Common myeloid progenitor, CD34-positive (primary cell): ENCODE measurements around the gene PIP5K1C.

Source experiments
- CTCF ChIA-PET: fragments of 350-600 bp; sonication (Branson Sonifier 250); formaldehyde crosslinking; loops from one replicate; lab custom pipeline; 2021; ENCODE audit warnings: antibody characterized with exemption; lab: Charles Lee
- POLR2A ChIA-PET: fragments of 350-600 bp; sonication (Branson Sonifier 250); formaldehyde crosslinking; loops from one replicate; lab custom pipeline; 2021; ENCODE audit warnings: antibody characterized with exemption; lab: Charles Lee
- DNase-seq, 3 donors: peaks; one replicate each; pipeline versions ENCODE4 v3.0.0 to v3.0.0-alpha.2; 2013
- H3K27ac ChIP-seq, 2 experiments: 1 replicate in 1 of 2; 2 replicates in 1 of 2; pipeline ENCODE4 v1.7.0; 2013; ENCODE audit warnings: inconsistent platforms in 2 of 2, low read length in 2 of 2, mild to moderate bottlenecking in 2 of 2, low read depth in 1 of 2, moderate library complexity in 1 of 2; ENCODE audit not compliant: severe bottlenecking in 2 of 2, insufficient read depth in 1 of 2, poor library complexity in 1 of 2
- H3K27me3 ChIP-seq, 5 experiments: replicated peaks in 2 of 5; 1 replicate in 3 of 5; 2 replicates in 2 of 5; pipeline versions ENCODE4 v1.6.1 to v1.7.0; 2013; ENCODE audit warnings: low read length in 4 of 5, mild to moderate bottlenecking in 2 of 5, moderate library complexity in 2 of 5, inconsistent platforms in 1 of 5; ENCODE audit not compliant: insufficient read depth in 5 of 5, control insufficient read depth in 4 of 5
- H3K36me3 ChIP-seq, 4 experiments: 1 replicate in 2 of 4; 2 replicates in 2 of 4; pipeline versions ENCODE4 v1.6.1 to v1.7.0; 2013; ENCODE audit warnings: low read length in 3 of 4, control low read depth in 1 of 4, mild to moderate bottlenecking in 1 of 4; ENCODE audit not compliant: control insufficient read depth in 4 of 4, insufficient read depth in 4 of 4
- H3K4me1 ChIP-seq, 4 experiments: 1 replicate in 3 of 4; 2 replicates in 1 of 4; pipeline versions ENCODE4 v1.6.1 to v1.7.1; 2013; ENCODE audit warnings: low read length in 3 of 4, mild to moderate bottlenecking in 3 of 4, control low read depth in 1 of 4, inconsistent platforms in 1 of 4, moderate library complexity in 1 of 4; ENCODE audit not compliant: control insufficient read depth in 4 of 4, insufficient read depth in 4 of 4; ENCODE audit errors: control extremely low read depth in 1 of 4
- H3K4me3 ChIP-seq, 7 experiments: 1 replicate in 4 of 7; 2 replicates in 3 of 7; pipeline versions ENCODE4 v1.5.1 to v1.7.0; 2013; ENCODE audit warnings: mild to moderate bottlenecking in 7 of 7, low read length in 6 of 7, moderate library complexity in 6 of 7, inconsistent platforms in 2 of 7, low read depth in 2 of 7, control low read depth in 1 of 7; ENCODE audit not compliant: insufficient read depth in 4 of 7, control insufficient read depth in 1 of 7; ENCODE audit errors: extremely low read depth in 1 of 7
- H3K9me3 ChIP-seq, 5 experiments: 1 replicate in 4 of 5; 2 replicates in 1 of 5; pipeline versions ENCODE4 v1.6.1 to v1.7.1; 2013; ENCODE audit warnings: low read length in 4 of 5, mild to moderate bottlenecking in 2 of 5, inconsistent platforms in 1 of 5, low read depth in 1 of 5, moderate library complexity in 1 of 5; ENCODE audit not compliant: control insufficient read depth in 4 of 5, insufficient read depth in 2 of 5; ENCODE audit errors: control extremely low read depth in 1 of 5
- WGBS: methylation state at CpG from one replicate; pipeline ENCODE4 v1.1.5; 2013; ENCODE audit not compliant: insufficient coverage; 5-methylcytosine and 5-hydroxymethylcytosine counted together

Gene PIP5K1C

GRCh38 chr19:3710265-3710812, 10.1 kb upstream of the PIP5K1C start:
- 35% methylated on average over 19 of the region's 20 CpGs for whole genome bisulfite sequencing
- H3K27me3 ChIP-seq, result peaks cover 0 to 3% (median 0%) of the 10 kb centered on the region in 5 experiments
- DNase-seq, result peak; percentile 63 to 89 (median 89)
- H3K27ac ChIP-seq, result no peak overlapping the region
- H3K9me3 ChIP-seq, result no peaks in the 10 kb centered on the region
- POLR2A ChIA-PET, result no interaction called here
- CTCF ChIA-PET, result interaction anchor here (0.9 to 2.5 kb wide), 8 partner anchors 8 to 112 kb away, joined by 3 to 7 read pairs (median 4); partner anchors contain the start of gene MRPL54
- H3K4me1 ChIP-seq, result peaks cover 0 to 21% (median 15%) of the 10 kb centered on the region in 4 experiments
- no peak overlapping the region for H3K4me3 ChIP-seq
- H3K36me3 ChIP-seq, result no peaks in the 10 kb centered on the region

- peaks cover 0 to 3% (median 0%) of the 10 kb centered on the region in 5 experiments for H3K27me3 ChIP-seq
- H3K4me1 ChIP-seq, result peaks cover 0 to 21% (median 16%) of the 10 kb centered on the region in 4 experiments
- DNase-seq, result peak in 1 of 3 donors; percentile 34
- H3K9me3 ChIP-seq, result no peaks in the 10 kb centered on the region
- WGBS, result 56% methylated on average over 22 of the region's 24 CpGs
- ChIA-PET CTCF (interaction anchor here (0.9 to 2.8 kb wide), 7 partner anchors 10 to 140 kb away, joined by 4 to 10 read pairs (median 4); no protein-coding TSS in a partner anchor), POLR2A (no interaction called here)
- no peaks in the 10 kb centered on the region for H3K36me3 ChIP-seq
- no peak within 1 kb of the TSS for H3K27ac ChIP-seq
- no peak within 1 kb of the TSS for H3K4me3 ChIP-seq
Measured at GRCh38 chr19:3708207-3708931, 8.1 kb upstream of the PIP5K1C start, which contains the start of gene TJP3. TJP3 (plus strand) TSS chr19:3708384; CDS start chr19:3728433, 20,049 bp downstream.

DNA sequence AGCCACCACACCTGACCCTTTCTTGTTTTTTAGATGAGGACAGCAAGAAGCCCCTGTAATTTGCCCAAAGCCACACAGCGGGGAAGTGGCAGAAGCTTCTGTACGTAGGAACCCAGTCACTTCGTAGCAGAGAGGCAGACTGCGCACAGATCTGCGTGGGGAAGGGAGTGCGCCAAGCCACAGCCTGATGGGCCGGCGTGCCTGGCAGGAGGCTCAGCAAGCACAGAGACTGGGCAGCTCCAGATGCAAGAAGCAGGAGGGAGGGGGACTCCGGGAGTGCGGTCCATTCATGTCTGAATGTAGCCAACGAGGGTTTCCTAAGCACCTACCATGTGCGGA, 7.6 kb upstream of the PIP5K1C start:
- 78% methylated on average over 12 of the region's 12 CpGs for whole genome bisulfite sequencing
- DNase-seq, result no peak
- Histone ChIP-seq H3K36me3 (no peaks in the 10 kb centered on the region), H3K9me3 (no peaks in the 10 kb centered on the region), H3K27me3 (peaks cover 0 to 3% (median 0%) of the 10 kb centered on the region in 5 experiments), H3K27ac (no peak overlapping the region), H3K4me3 (no peak overlapping the region), H3K4me1 (peaks cover 0 to 15% (median 11%) of the 10 kb centered on the region in 4 experiments)
- ChIA-PET POLR2A (interaction anchor here (0.5 kb wide), 1 partner anchor 29 kb away, joined by 5 read pairs; no protein-coding TSS in a partner anchor), CTCF (interaction anchor here (1.2 to 2.8 kb wide), 5 partner anchors 11 to 141 kb away, joined by 4 to 10 read pairs (median 4); no protein-coding TSS in a partner anchor)

GRCh38 chr19:3701200-3701599, 932 bp upstream of the PIP5K1C start:
- DNase-seq, result no peak
- POLR2A ChIA-PET, result no interaction called here
- peaks cover 0 to 28% (median 22%) of the 10 kb centered on the region in 4 experiments for H3K4me1 ChIP-seq

DNA sequence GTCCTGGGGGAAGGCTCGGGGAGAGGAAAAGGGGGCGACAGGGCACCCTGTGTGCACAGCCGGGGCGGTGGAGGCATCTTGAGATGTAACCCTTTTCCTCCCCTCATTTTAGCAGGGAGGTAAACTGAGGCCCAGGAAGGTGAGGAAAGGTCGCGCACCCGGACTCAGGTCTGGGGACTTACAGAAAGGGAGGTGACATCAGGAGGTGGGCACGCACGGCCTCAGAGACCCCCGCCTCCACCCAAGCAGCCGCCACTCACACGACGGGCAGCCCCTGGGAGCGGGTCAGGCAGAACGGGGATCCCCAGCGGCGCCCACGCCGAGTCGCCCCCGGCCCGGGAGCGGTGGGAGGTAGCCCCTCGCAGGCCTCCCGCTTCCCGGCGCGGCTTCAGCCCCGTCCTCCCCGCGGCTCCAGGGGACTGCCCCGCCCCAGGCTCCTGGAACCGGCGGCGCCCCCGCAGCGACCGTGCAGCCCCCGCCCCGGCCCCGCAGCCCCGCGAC, 477 bp downstream of the PIP5K1C start:
- 0% methylated on average over 21 of the region's 43 CpGs for WGBS
- peaks cover 0 to 8% (median 2%) of the 10 kb centered on the region in 4 experiments for H3K36me3 ChIP-seq
- DNase-seq, result no peak
- H3K9me3 ChIP-seq, result no peaks in the 10 kb centered on the region
- H3K27ac ChIP-seq, result peak overlapping the region in 1 of 2 experiments; percentile 70
- H3K4me3 ChIP-seq, result peak overlapping the region; percentile 50 to 87 (median 75)
- H3K4me1 ChIP-seq, result peaks cover 0 to 26% (median 22%) of the 10 kb centered on the region in 4 experiments
- ChIA-PET POLR2A (interaction anchor here (2.0 kb wide), 1 partner anchor 29 kb away, joined by 9 read pairs; no protein-coding TSS in a partner anchor), CTCF (interaction anchor here (1.3 to 2.1 kb wide), 6 partner anchors 9 to 38 kb away, joined by 3 to 12 read pairs (median 7); no protein-coding TSS in a partner anchor)
- H3K27me3 ChIP-seq, result no peaks in the 10 kb centered on the region

More at GRCh38 chr19:3701200-3701599, 932 bp upstream of the PIP5K1C start:
- Histone ChIP-seq H3K4me3 (no peak overlapping the region), H3K27ac (no peak overlapping the region), H3K27me3 (no peaks in the 10 kb centered on the region), H3K9me3 (no peaks in the 10 kb centered on the region), H3K36me3 (no peaks in the 10 kb centered on the region)
- CTCF ChIA-PET, result interaction anchor here (1.2 to 2.1 kb wide), 4 partner anchors 9 to 34 kb away, joined by 3 to 12 read pairs (median 7); no protein-coding TSS in a partner anchor
- 22% methylated on average over 1 of the region's 1 CpG for WGBS

DNA sequence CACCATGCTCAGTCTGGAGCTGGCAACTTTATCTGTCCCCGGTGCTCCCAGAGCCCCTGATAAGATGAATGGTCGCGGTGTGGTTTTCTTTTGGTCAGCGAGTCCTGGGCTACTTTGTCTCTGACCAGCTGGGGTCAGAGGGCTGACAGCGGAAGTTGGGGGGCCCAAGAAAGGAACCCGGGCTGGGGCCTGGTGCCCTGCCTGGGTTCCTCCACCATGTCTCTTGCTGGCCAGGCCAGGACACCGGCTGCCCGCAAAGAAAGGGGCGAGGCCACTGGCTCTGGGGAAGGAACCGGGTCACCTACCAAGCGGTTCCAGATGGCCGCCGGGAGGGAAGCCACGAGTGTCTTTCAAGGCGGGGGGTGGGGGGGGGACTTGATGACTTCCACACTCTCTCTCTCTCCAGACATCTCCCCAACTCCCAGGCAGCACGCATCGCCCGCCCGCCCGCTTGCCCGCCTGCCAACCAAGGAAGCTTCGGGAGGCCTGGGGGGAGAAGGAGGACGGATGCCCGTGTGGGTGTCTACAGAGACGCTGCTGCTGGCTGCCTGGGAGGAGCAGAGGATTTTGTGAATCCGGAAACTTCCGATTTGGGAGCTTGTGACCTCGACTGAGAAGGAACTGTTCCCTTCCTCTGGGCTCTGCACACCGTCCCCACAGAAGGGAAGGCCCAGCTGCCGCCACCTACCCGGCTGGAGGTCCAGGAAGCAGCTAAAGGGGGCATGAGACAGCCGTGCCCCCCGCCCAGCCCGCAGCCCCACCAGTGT, 1.1 kb downstream of the PIP5K1C start:
- H3K4me1 ChIP-seq, result peaks cover 0 to 26% (median 22%) of the 10 kb centered on the region in 4 experiments
- peak overlapping the region in 1 of 2 experiments; percentile 70 for H3K27ac ChIP-seq
- ChIA-PET POLR2A (interaction anchor here (2.0 kb wide), 1 partner anchor 28 kb away, joined by 9 read pairs; no protein-coding TSS in a partner anchor), CTCF (interaction anchor here (0.6 to 3.5 kb wide), 7 partner anchors 12 to 38 kb away, joined by 3 to 22 read pairs (median 10); no protein-coding TSS in a partner anchor)
- no peaks in the 10 kb centered on the region for H3K9me3 ChIP-seq
- no peaks in the 10 kb centered on the region for H3K27me3 ChIP-seq
- peaks cover 0 to 8% (median 2%) of the 10 kb centered on the region in 4 experiments for H3K36me3 ChIP-seq
- WGBS, result 12% methylated on average over 20 of the region's 34 CpGs
- peak overlapping the region; percentile 50 to 87 (median 75) for H3K4me3 ChIP-seq
- peak in 2 of 3 donors; percentile 67 to 75 for DNase-seq
